ENCODE measurements around the gene CHST11. TPM values are rescaled to one million over a fixed set of nuclear protein-coding genes. Genes with fewer than 3 reads are reported as not detected.

CHST11 gene
- total RNA-seq, 1 donor from 2014 or later, result 11.4 TPM

GRCh38 chr12:104515899-104516298, 59.2 kb downstream of the CHST11 start:
- H3K36me3 Mint-ChIP-seq (ENCODE audit: insufficient read depth), result no peaks in the 10 kb centered on the region
- no peak overlapping the region for H3K4me3 Mint-ChIP-seq (ENCODE audit: low read depth)
- no peak overlapping the region for H3K27ac Mint-ChIP-seq
- no peak for TF ChIP-seq CTCF (IDR thresholded peaks at IDR 0.05; ENCODE audit: unreplicated experiment)
- DNase-seq (ENCODE audit: low spot score, unreplicated experiment), result no peak
- H3K27me3 Mint-ChIP-seq, result no peaks in the 10 kb centered on the region
- H3K4me1 Mint-ChIP-seq (ENCODE audit: low read depth), result no peaks in the 10 kb centered on the region
- H3K9me3 Mint-ChIP-seq (ENCODE audit: low read depth), result no peaks in the 10 kb centered on the region

DNA sequence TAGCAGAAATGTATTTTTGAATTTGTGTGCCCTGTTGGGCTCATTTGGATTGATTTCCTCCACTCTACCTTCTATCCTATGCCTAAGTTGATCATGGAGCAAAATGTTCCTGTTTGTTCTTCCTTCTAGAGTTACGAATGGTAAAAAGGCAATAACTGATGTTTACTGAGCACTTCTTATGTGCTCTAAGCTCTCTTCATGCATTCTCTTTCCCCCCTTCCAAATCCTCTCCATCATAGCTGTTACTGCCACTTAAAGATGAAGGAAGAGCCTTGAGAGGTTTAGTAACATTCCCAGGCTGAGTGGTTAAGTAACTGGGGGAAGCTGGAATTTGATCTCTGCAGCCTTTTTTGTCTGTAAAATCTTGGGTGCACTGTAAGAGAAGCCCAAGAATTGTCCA, 60.1 kb downstream of the CHST11 start:
- H3K4me3 Mint-ChIP-seq (ENCODE audit: low read depth), result no peak overlapping the region
- H3K9me3 Mint-ChIP-seq (ENCODE audit: low read depth), result no peaks in the 10 kb centered on the region
- no peaks in the 10 kb centered on the region for H3K27me3 Mint-ChIP-seq
- H3K36me3 Mint-ChIP-seq (ENCODE audit: insufficient read depth), result no peaks in the 10 kb centered on the region
- no peaks in the 10 kb centered on the region for H3K4me1 Mint-ChIP-seq (ENCODE audit: low read depth)
- DNase-seq (ENCODE audit: low spot score, unreplicated experiment), result no peak
- no peak overlapping the region for H3K27ac Mint-ChIP-seq
- no peak for TF ChIP-seq CTCF (IDR thresholded peaks at IDR 0.05; ENCODE audit: unreplicated experiment)

- Mint-ChIP-seq H3K9me3 (ENCODE audit: low read depth) (no peaks in the 10 kb centered on the region), H3K4me3 (ENCODE audit: low read depth) (no peak overlapping the region), H3K27me3 (no peaks in the 10 kb centered on the region), H3K27ac (no peak overlapping the region), H3K36me3 (ENCODE audit: insufficient read depth) (no peaks in the 10 kb centered on the region), H3K4me1 (ENCODE audit: low read depth) (no peaks in the 10 kb centered on the region)
- TF ChIP-seq CTCF (IDR thresholded peaks at IDR 0.05; ENCODE audit: unreplicated experiment), result no peak
- no peak for DNase-seq (ENCODE audit: low spot score, unreplicated experiment)
These were observed 61.1 kb downstream of the CHST11 start for GRCh38 chr12:104517880-104518279.

GRCh38 chr12:104519190-104520019, 62.7 kb downstream of the CHST11 start:
- TF ChIP-seq CTCF (IDR thresholded peaks at IDR 0.05; ENCODE audit: unreplicated experiment), result no peak
- Mint-ChIP-seq H3K27me3 (no peaks in the 10 kb centered on the region), H3K9me3 (ENCODE audit: low read depth) (no peaks in the 10 kb centered on the region)

DNA sequence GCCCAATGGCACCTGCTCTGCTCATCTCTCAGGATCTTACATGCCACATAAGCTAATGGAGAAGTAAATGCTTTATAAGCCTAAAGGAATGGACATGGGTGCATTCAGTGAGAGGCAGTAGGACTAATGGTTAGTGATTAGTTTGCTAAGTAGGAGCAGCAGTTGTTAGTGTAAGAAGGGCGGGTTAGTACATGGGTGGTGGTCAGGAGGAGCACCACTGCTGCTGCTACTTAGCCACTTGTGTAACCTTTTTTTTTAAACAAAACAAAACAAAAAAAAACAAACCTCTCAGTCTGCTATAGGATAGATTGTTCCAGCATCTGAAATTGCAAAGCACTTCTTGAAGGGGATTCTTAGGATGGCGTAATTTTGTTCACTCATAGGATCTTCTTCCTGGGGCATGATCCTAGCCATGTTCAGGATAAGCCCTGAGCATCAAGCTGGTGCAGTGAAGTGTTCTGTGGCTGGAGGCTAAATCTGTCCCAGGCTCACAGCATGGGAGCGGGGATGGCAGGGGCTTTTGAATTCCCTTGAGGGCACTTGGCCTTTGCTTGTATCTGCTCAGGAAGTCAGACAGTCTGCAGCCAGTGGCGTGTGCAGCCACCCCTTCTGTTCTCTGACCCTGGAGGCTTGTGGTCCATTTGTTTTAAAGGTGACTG, 63.6 kb downstream of the CHST11 start:
- no peaks in the 10 kb centered on the region for H3K36me3 Mint-ChIP-seq (ENCODE audit: insufficient read depth)
- no peaks in the 10 kb centered on the region for H3K27me3 Mint-ChIP-seq
- no peak overlapping the region for H3K27ac Mint-ChIP-seq
- H3K9me3 Mint-ChIP-seq (ENCODE audit: low read depth), result no peaks in the 10 kb centered on the region
- peaks cover 14% of the 10 kb centered on the region for H3K4me1 Mint-ChIP-seq (ENCODE audit: low read depth)
- no peak for DNase-seq (ENCODE audit: low spot score, unreplicated experiment)
- no peak for TF ChIP-seq CTCF (IDR thresholded peaks at IDR 0.05; ENCODE audit: unreplicated experiment)
- no peak overlapping the region for H3K4me3 Mint-ChIP-seq (ENCODE audit: low read depth)

More at GRCh38 chr12:104519190-104520019, 62.7 kb downstream of the CHST11 start:
- Mint-ChIP-seq H3K4me3 (ENCODE audit: low read depth) (no peak overlapping the region), H3K36me3 (ENCODE audit: insufficient read depth) (no peaks in the 10 kb centered on the region), H3K27ac (no peak overlapping the region), H3K4me1 (ENCODE audit: low read depth) (peaks cover 10% of the 10 kb centered on the region)
- no peak for DNase-seq (ENCODE audit: low spot score, unreplicated experiment)
